HEK293 (cell line): ENCODE data around the gene STK4.

Experiments used
- CTCF ChIA-PET: fragments of 350-600 bp; formaldehyde crosslinking; extraction: SDS; loops from one replicate; lab custom pipeline; 2021; ENCODE audit warnings: antibody characterized with exemption; lab: Yijun Ruan, JAX
- POLR2A ChIA-PET: fragments of 300-600 bp; formaldehyde crosslinking; extraction: SDS; loops from one replicate; lab custom pipeline; 2020; ENCODE audit warnings: antibody characterized with exemption, inconsistent platforms; lab: Yijun Ruan, JAX
- H3K27ac ChIP-seq: fragments of 200-500 bp; sonication (Bioruptor generic); 2 replicates; pipeline ENCODE4 v1.5.1; 2014; ENCODE audit warnings: low read depth, low read length, control low read depth, inconsistent platforms; ENCODE audit errors: extremely low read depth
- H3K36me3 ChIP-seq, 2 experiments: fragments of 200-500 bp in 1 of 2; sonication (Bioruptor generic) in 1 of 2; 1 replicate in 1 of 2; 2 replicates in 1 of 2; pipeline ENCODE4 v1.5.1; 2014 to 2017; ENCODE audit warnings: inconsistent platforms in 2 of 2, low read length in 2 of 2; ENCODE audit not compliant: control insufficient read depth in 2 of 2, insufficient read depth in 1 of 2
- H3K4me1 ChIP-seq: fragments of 200-500 bp; sonication (Bioruptor generic); 2 replicates; pipeline ENCODE4 v1.5.1; 2014; ENCODE audit warnings: mild to moderate bottlenecking, low read length, inconsistent platforms; ENCODE audit not compliant: control insufficient read depth, insufficient read depth
- H3K4me3 ChIP-seq: 2 replicates; pipeline ENCODE4 v1.5.1; 2011; ENCODE audit warnings: low read depth, mild to moderate bottlenecking, control low read depth, low read length, moderate library complexity
- H3K9me3 ChIP-seq: fragments of 200-500 bp; sonication (Bioruptor generic); 2 replicates; pipeline ENCODE4 v1.5.1; 2014; ENCODE audit warnings: low read depth, low read length, inconsistent platforms; ENCODE audit not compliant: control insufficient read depth, insufficient read depth
- GLI2 ChIP-seq: fragments of 450-650 bp; formaldehyde crosslinking; IDR thresholded peaks from 2 replicates; pipeline ENCODE4; 2017; ENCODE audit warnings: missing biosample characterization, missing genetic modification characterization, low read depth, borderline replicate concordance
- GLI4 ChIP-seq: fragments of 450-650 bp; formaldehyde crosslinking; IDR thresholded peaks from 2 replicates; pipeline ENCODE4 v1.5.1; 2016; ENCODE audit warnings: missing biosample characterization, missing genetic modification characterization
- HOXA7 ChIP-seq: sonication (generic); formaldehyde crosslinking; IDR thresholded peaks from 2 replicates; pipeline ENCODE4 v1.8.1; 2022; ENCODE audit warnings: missing genetic modification reagents, borderline replicate concordance
- INSM2 ChIP-seq: fragments of 450-650 bp; formaldehyde crosslinking; IDR thresholded peaks from 2 replicates; pipeline ENCODE4 v1.5.1; 2016; ENCODE audit warnings: missing biosample characterization, missing genetic modification characterization
- MZF1 ChIP-seq: fragments of 450-650 bp; formaldehyde crosslinking; IDR thresholded peaks from 2 replicates; pipeline ENCODE4 v1.5.1; 2017; ENCODE audit warnings: missing biosample characterization, missing genetic modification characterization, borderline replicate concordance
- RBAK ChIP-seq: fragments of 450-650 bp; formaldehyde crosslinking; IDR thresholded peaks from 2 replicates; pipeline ENCODE4 v1.5.1; 2016; ENCODE audit warnings: missing biosample characterization, missing genetic modification characterization
- ZBTB1 ChIP-seq: fragments of 450-650 bp; formaldehyde crosslinking; IDR thresholded peaks from 2 replicates; pipeline ENCODE4 v1.5.1; 2016; ENCODE audit warnings: missing biosample characterization, missing genetic modification characterization
- ZFP69B ChIP-seq: fragments of 450-650 bp; formaldehyde crosslinking; IDR thresholded peaks from 2 replicates; pipeline ENCODE4 v1.5.1; 2016; ENCODE audit warnings: missing biosample characterization, missing genetic modification characterization
- ZNF140 ChIP-seq: fragments of 450-650 bp; formaldehyde crosslinking; IDR thresholded peaks from 2 replicates; pipeline ENCODE4 v1.5.1; 2016; ENCODE audit warnings: missing biosample characterization, missing genetic modification characterization
- ZNF16 ChIP-seq: fragments of 450-650 bp; formaldehyde crosslinking; IDR thresholded peaks from 2 replicates; pipeline ENCODE4 v1.5.1; 2016; ENCODE audit warnings: low read depth, missing biosample characterization, missing genetic modification characterization
- ZNF184 ChIP-seq: fragments of 450-650 bp; IDR thresholded peaks from 2 replicates; pipeline ENCODE4 v1.5.1; 2018; ENCODE audit warnings: missing biosample characterization, mild to moderate bottlenecking, missing genetic modification characterization
- ZNF221 ChIP-seq: fragments of 450-650 bp; formaldehyde crosslinking; IDR thresholded peaks from 2 replicates; pipeline ENCODE4 v1.5.1; 2017; ENCODE audit warnings: missing biosample characterization, missing genetic modification characterization, borderline replicate concordance
- ZNF280D ChIP-seq: fragments of 450-650 bp; formaldehyde crosslinking; IDR thresholded peaks from 2 replicates; pipeline ENCODE4 v1.5.1; 2016; ENCODE audit warnings: missing biosample characterization, missing genetic modification characterization
- ZNF366 ChIP-seq: fragments of 450-650 bp; formaldehyde crosslinking; conservative IDR thresholded peaks from 2 replicates; pipeline ENCODE4 v1.5.1; 2016; ENCODE audit warnings: missing biosample characterization, missing genetic modification characterization
- ZNF501 ChIP-seq: fragments of 450-650 bp; formaldehyde crosslinking; IDR thresholded peaks from 2 replicates; pipeline ENCODE4 v1.5.1; 2016; ENCODE audit warnings: missing biosample characterization, missing genetic modification characterization
- ZNF518A ChIP-seq: fragments of 450-650 bp; formaldehyde crosslinking; conservative IDR thresholded peaks from 2 replicates; pipeline ENCODE4 v1.5.1; 2016; ENCODE audit warnings: low read depth, missing biosample characterization, missing genetic modification characterization
- ZNF555 ChIP-seq: fragments of 450-650 bp; formaldehyde crosslinking; conservative IDR thresholded peaks from 2 replicates; pipeline ENCODE4 v1.5.1; 2017; ENCODE audit warnings: missing biosample characterization, mild to moderate bottlenecking, missing genetic modification characterization, inconsistent platforms
- ZNF600 ChIP-seq: fragments of 450-650 bp; formaldehyde crosslinking; IDR thresholded peaks from 2 replicates; pipeline ENCODE4 v1.5.1; 2016; ENCODE audit warnings: missing biosample characterization, missing genetic modification characterization
- ZNF792 ChIP-seq: fragments of 450-650 bp; formaldehyde crosslinking; IDR thresholded peaks from 2 replicates; pipeline ENCODE4 v1.5.1; 2016; ENCODE audit warnings: missing biosample characterization, missing genetic modification characterization
- ZXDB ChIP-seq: fragments of 450-650 bp; formaldehyde crosslinking; IDR thresholded peaks from 2 replicates; pipeline ENCODE4 v1.5.1; 2016; ENCODE audit warnings: missing biosample characterization, missing genetic modification characterization

Gene STK4

DNA sequence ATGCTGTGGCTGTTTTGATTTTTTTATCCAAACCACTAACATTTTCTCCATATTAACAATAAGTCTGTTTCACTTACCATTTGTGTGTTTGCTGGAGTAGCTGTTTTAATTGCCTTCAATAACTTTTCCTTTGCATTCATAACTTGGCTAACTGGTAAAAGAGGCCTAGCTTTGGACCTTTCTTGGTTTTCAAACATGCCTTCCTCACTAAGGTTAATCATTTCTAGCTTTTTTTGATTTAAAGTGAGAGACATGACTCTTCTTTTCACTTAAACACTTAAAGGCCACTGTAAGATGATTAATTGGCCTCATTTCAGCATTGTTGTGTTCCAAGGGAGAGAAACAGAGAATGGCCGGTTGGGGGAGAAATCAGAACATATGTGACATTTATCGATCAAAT is 155.1 kb downstream of the STK4 start (continued):
- TF ChIP-seq ZNF280D (tag by site-specific recombination) (no peak), GLI4 (tag by site-specific recombination) (no peak)

DNA sequence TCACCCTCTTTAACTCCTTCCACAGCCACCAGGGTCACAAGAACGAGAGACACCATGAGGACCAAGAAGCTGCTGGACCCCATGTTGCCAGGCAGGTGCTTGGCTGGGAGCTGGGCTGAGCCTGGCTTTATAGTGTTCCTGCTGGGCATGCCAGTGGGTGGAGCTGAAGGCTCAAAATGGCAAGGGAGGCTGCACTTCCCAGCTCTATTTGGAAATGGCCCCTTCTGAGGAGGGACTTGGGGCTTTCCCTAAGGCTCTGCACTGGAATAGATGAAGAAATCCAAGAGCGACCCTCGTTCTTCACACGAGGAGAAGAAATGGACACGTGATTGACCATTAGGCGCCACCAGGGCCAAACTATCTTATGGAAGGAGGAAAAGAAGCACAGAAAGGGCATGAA is 158.1 kb downstream of the STK4 start, which contains the start of gene WFDC12:
Gene WFDC12, minus strand, starts transcription at position 101 of the 400 bp plus-strand sequence. Its CDS starts 18 bp downstream, at position 83.
- H3K4me3 ChIP-seq, result no peak within 1 kb of the TSS
- H3K27ac ChIP-seq, result no peak within 1 kb of the TSS
- TF ChIP-seq INSM2 (tag by site-specific recombination) (no peak), ZNF366 (tag by site-specific recombination) (no peak), ZNF16 (tag by site-specific recombination) (no peak), ZNF140 (tag by site-specific recombination) (no peak), ZNF184 (tag by site-specific recombination) (no peak), HOXA7 (CRISPR knock-in tag) (no peak), ZNF221 (no peak), ZNF792 (tag by site-specific recombination) (no peak), ZNF555 (tag by site-specific recombination) (no peak), RBAK (no peak), ZXDB (tag by site-specific recombination) (no peak), ZNF600 (tag by site-specific recombination) (no peak), ZNF518A (tag by site-specific recombination) (no peak), GLI2 (tag by site-specific recombination) (no peak), ZNF501 (tag by site-specific recombination) (no peak), MZF1 (tag by site-specific recombination) (no peak), ZNF280D (tag by site-specific recombination) (no peak), ZFP69B (no peak), ZBTB1 (tag by site-specific recombination) (no peak)
- CTCF ChIA-PET, result interaction anchor here (1.0 to 2.4 kb wide), 2 partner anchors 12 to 166 kb away, joined by 4 to 8 read pairs; no protein-coding TSS in a partner anchor
- H3K4me1 ChIP-seq, result no peaks in the 10 kb centered on the region
- POLR2A ChIA-PET, result no interaction called here
- no peaks in the 10 kb centered on the region for H3K9me3 ChIP-seq
- H3K36me3 ChIP-seq, result no peaks in the 10 kb centered on the region
